GM23338 (cell line): ENCODE measurements around the gene EID2B. TPM values are rescaled to one million over a fixed set of nuclear protein-coding genes. Genes with fewer than 3 reads are reported as not detected.
A peak's percentile ranks its signal among the peaks of the same experiment; 100 is the strongest.

Experiments
- ATAC-seq: fragments of 200-7000 bp; cut with Tn5 transposase; 3 replicates; pipeline ENCODE4 v1.9.1; 2020
- DNase-seq: peaks from one replicate; pipeline ENCODE4 v3.0.0-alpha.2; 2015; ENCODE audit warnings: low spot score
- H2AFZ ChIP-seq: fragments of 200-600 bp; sonication (generic); 2 replicates; pipeline ENCODE4 v1.8.0; 2016; ENCODE audit warnings: antibody characterized with exemption, mild to moderate bottlenecking, moderate library complexity
- H3F3A ChIP-seq: fragments of 200-600 bp; sonication (generic); replicated peaks from 2 replicates; pipeline ENCODE4 v1.8.0; 2017; ENCODE audit warnings: antibody characterized with exemption, mixed run types, low read depth
- H3K27ac ChIP-seq: fragments of 200-600 bp; sonication (generic); 2 replicates; pipeline ENCODE4 v1.6.1; 2016; ENCODE audit warnings: low read depth
- H3K27me3 ChIP-seq: fragments of 200-600 bp; sonication (generic); 2 replicates; pipeline ENCODE4 v1.8.0; 2016; ENCODE audit warnings: mild to moderate bottlenecking, mixed run types, moderate library complexity; ENCODE audit not compliant: insufficient read depth
- H3K36me3 ChIP-seq: fragments of 200-600 bp; sonication (generic); 2 replicates; pipeline ENCODE4 v1.8.0; 2016; ENCODE audit warnings: mild to moderate bottlenecking; ENCODE audit not compliant: insufficient read depth
- H3K4me1 ChIP-seq: fragments of 200-600 bp; sonication (generic); 2 replicates; pipeline ENCODE4 v1.8.0; 2016; ENCODE audit warnings: mild to moderate bottlenecking, moderate library complexity; ENCODE audit not compliant: insufficient read depth
- H3K4me2 ChIP-seq: fragments of 200-600 bp; sonication (generic); 2 replicates; pipeline ENCODE4 v1.7.1; 2017; ENCODE audit warnings: mixed run types
- H3K4me3 ChIP-seq: fragments of 200-600 bp; sonication (generic); 2 replicates; pipeline ENCODE4 v1.6.1; 2016; ENCODE audit warnings: mixed run types
- H3K79me2 ChIP-seq: fragments of 200-600 bp; sonication (generic); replicated peaks from 2 replicates; pipeline ENCODE4 v1.8.0; 2017; ENCODE audit warnings: mild to moderate bottlenecking; ENCODE audit not compliant: insufficient read depth
- H3K9me2 ChIP-seq: fragments of 200-600 bp; sonication (generic); 2 replicates; pipeline ENCODE4 v1.8.0; 2017; ENCODE audit not compliant: insufficient read depth
- H4K20me1 ChIP-seq: fragments of 200-600 bp; sonication (generic); replicated peaks from 2 replicates; pipeline ENCODE4 v1.8.0; 2017; ENCODE audit warnings: mild to moderate bottlenecking; ENCODE audit not compliant: insufficient read depth
- H3K27ac Mint-ChIP-seq: 2 replicates; pipeline ENCODE4 v1.8.0; 2020; ENCODE audit warnings: inconsistent platforms, mild to moderate bottlenecking, moderate library complexity, mixed read lengths
- H3K27me3 Mint-ChIP-seq: 3 replicates; pipeline ENCODE4 v1.8.0; 2022; ENCODE audit warnings: low read depth, mild to moderate bottlenecking, moderate library complexity, mixed read lengths, inconsistent platforms; ENCODE audit not compliant: insufficient read depth, poor library complexity
- H3K36me3 Mint-ChIP-seq: 3 replicates; pipeline ENCODE4 v1.8.0; 2021; ENCODE audit warnings: low read depth, mild to moderate bottlenecking, inconsistent platforms, moderate library complexity, mixed read lengths
- H3K4me1 Mint-ChIP-seq: 3 replicates; pipeline ENCODE4 v1.8.0; 2020; ENCODE audit warnings: mild to moderate bottlenecking, inconsistent platforms, mixed read lengths
- H3K4me3 Mint-ChIP-seq: 3 replicates; pipeline ENCODE4 v1.8.0; 2021; ENCODE audit warnings: moderate library complexity, mild to moderate bottlenecking, inconsistent platforms, mixed read lengths
- H3K9me3 Mint-ChIP-seq: 3 replicates; pipeline ENCODE4 v1.8.0; 2020; ENCODE audit warnings: moderate library complexity, mild to moderate bottlenecking, inconsistent platforms, mixed read lengths
- CREB1 ChIP-seq: fragments of 250-450 bp; sonication (Bioruptor Pico); IDR thresholded peaks from 2 replicates; pipeline ENCODE4 v1.5.0; 2020; ENCODE audit warnings: low read depth, mild to moderate bottlenecking, moderate library complexity
- CTCF ChIP-seq, 2 experiments: fragments of 200-600 bp in 1 of 2; sonication (generic) in 1 of 2; conservative IDR thresholded peaks; 2 replicates each; pipeline versions ENCODE4 v1.5.1 to v1.6.1; 2016 to 2017; ENCODE audit warnings: antibody characterized with exemption in 2 of 2, low read depth in 2 of 2, mild to moderate bottlenecking in 2 of 2, moderate library complexity in 1 of 2
- ETS1 ChIP-seq: IDR thresholded peaks from 2 replicates; pipeline ENCODE4 v1.6.1; 2016; ENCODE audit warnings: antibody characterized with exemption
- EZH2 ChIP-seq: fragments of 200-600 bp; sonication (generic); IDR thresholded peaks from one replicate; pipeline ENCODE4 v1.8.0; 2017; ENCODE audit warnings: antibody characterized with exemption, mild to moderate bottlenecking, low read depth; ENCODE audit not compliant: unreplicated experiment
- NANOG ChIP-seq: IDR thresholded peaks from 2 replicates; pipeline ENCODE4 v1.6.1; 2016; ENCODE audit warnings: antibody characterized with exemption, borderline replicate concordance
- POLR2AphosphoS5 ChIP-seq: IDR thresholded peaks from 2 replicates; pipeline ENCODE4 v1.6.1; 2016; ENCODE audit warnings: antibody characterized with exemption, low read depth
- ZNF331 ChIP-seq: fragments of 250-450 bp; sonication (Bioruptor Pico); IDR thresholded peaks from 2 replicates; pipeline ENCODE4 v1.5.0; 2020; ENCODE audit warnings: low read depth, mild to moderate bottlenecking, moderate library complexity
- polyA plus RNA-seq: library from polyadenylated mRNA; unstranded; fragments of >200 nt; fragmentation: Nextera tagmentation; extraction: Ambion mirVana; gene quantifications from 2 replicates; pipeline ENCODE4 v1.2.1, GENCODE V29; 2016
- total RNA-seq: library from RNA; depleted of rRNA; stranded (reverse); fragments of >200 nt; shearing (Covaris generic); gene quantifications from 2 replicates; pipeline ENCODE4 v1.2.3, GENCODE V29; 2014
- TF ChIP-seq, protein P1 (sequence below): IDR thresholded peaks from one replicate; pipeline ENCODE4 v1.6.1; 2018; ENCODE audit warnings: antibody characterized with exemption; ENCODE audit not compliant: unreplicated experiment

EID2B gene
- total and polyA plus RNA-seq, 2 experiments from 2014 or later, result 2.5 to 4.6 TPM

GRCh38 chr19:39539165-39539517 lies 6.5 kb upstream of the EID2B start:
- H3K9me3 Mint-ChIP-seq, result no peaks in the 10 kb centered on the region
- H3K36me3 Mint-ChIP-seq, result peaks cover 6% of the 10 kb centered on the region; the same call in 1 of the 3 replicates
- H3F3A ChIP-seq, result no peaks in the 10 kb centered on the region
- peak overlapping the region; percentile 69 for H3K4me3 ChIP-seq
- DNase-seq, result peak; percentile 79
- H2AFZ ChIP-seq, result no peak overlapping the region
- H3K27ac ChIP-seq, result no peak overlapping the region
- H3K9me2 ChIP-seq, result no peaks in the 10 kb centered on the region
- no peaks in the 10 kb centered on the region; the same call in 1 of the 2 replicates for H4K20me1 ChIP-seq
- H3K79me2 ChIP-seq, result peaks cover 8% of the 10 kb centered on the region
- H3K4me1 ChIP-seq, result peaks cover 7% of the 10 kb centered on the region
- H3K36me3 ChIP-seq, result no peaks in the 10 kb centered on the region
- peaks cover 27% of the 10 kb centered on the region for H3K4me1 Mint-ChIP-seq
- TF ChIP-seq CREB1 (CRISPR knock-in tag), result peak; percentile 28; the same call in 1 of the 2 replicates
- TF ChIP-seq, protein P1, sequence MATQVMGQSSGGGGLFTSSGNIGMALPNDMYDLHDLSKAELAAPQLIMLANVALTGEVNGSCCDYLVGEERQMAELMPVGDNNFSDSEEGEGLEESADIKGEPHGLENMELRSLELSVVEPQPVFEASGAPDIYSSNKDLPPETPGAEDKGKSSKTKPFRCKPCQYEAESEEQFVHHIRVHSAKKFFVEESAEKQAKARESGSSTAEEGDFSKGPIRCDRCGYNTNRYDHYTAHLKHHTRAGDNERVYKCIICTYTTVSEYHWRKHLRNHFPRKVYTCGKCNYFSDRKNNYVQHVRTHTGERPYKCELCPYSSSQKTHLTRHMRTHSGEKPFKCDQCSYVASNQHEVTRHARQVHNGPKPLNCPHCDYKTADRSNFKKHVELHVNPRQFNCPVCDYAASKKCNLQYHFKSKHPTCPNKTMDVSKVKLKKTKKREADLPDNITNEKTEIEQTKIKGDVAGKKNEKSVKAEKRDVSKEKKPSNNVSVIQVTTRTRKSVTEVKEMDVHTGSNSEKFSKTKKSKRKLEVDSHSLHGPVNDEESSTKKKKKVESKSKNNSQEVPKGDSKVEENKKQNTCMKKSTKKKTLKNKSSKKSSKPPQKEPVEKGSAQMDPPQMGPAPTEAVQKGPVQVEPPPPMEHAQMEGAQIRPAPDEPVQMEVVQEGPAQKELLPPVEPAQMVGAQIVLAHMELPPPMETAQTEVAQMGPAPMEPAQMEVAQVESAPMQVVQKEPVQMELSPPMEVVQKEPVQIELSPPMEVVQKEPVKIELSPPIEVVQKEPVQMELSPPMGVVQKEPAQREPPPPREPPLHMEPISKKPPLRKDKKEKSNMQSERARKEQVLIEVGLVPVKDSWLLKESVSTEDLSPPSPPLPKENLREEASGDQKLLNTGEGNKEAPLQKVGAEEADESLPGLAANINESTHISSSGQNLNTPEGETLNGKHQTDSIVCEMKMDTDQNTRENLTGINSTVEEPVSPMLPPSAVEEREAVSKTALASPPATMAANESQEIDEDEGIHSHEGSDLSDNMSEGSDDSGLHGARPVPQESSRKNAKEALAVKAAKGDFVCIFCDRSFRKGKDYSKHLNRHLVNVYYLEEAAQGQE, result no peak
- H3K27me3 Mint-ChIP-seq, result peaks cover 14% of the 10 kb centered on the region
- H3K27me3 ChIP-seq, result no peaks in the 10 kb centered on the region
- H3K4me2 ChIP-seq, result peak overlapping the region; percentile 76
- peak overlapping the region; percentile 92 for H3K4me3 Mint-ChIP-seq
- ATAC-seq, result peak; percentile 20
- peak overlapping the region; percentile 85 for H3K27ac Mint-ChIP-seq

- Histone ChIP-seq H3K4me3 (no peak overlapping the region), H3K4me2 (no peak overlapping the region), H4K20me1 (peaks cover 11% of the 10 kb centered on the region; the same call in 1 of the 2 replicates), H3K27ac (no peak overlapping the region), H3K79me2 (peaks cover 21% of the 10 kb centered on the region), H3K4me1 (peaks cover 4% of the 10 kb centered on the region; the same call in 1 of the 2 replicates), H2AFZ (no peak overlapping the region), H3K36me3 (no peaks in the 10 kb centered on the region), H3F3A (no peaks in the 10 kb centered on the region), H3K9me2 (no peaks in the 10 kb centered on the region), H3K27me3 (no peaks in the 10 kb centered on the region)
- no peak overlapping the region for H3K4me3 Mint-ChIP-seq
- peaks cover 11% of the 10 kb centered on the region for H3K27me3 Mint-ChIP-seq
- no peaks in the 10 kb centered on the region for H3K9me3 Mint-ChIP-seq
- H3K36me3 Mint-ChIP-seq, result 0 out of 3 replicates have a peak, but pooled peaks cover 6% of the 10 kb centered on the region
- DNase-seq (no peak), ATAC-seq (no peak)
- H3K4me1 Mint-ChIP-seq, result peaks cover 7% of the 10 kb centered on the region
- no peak overlapping the region for H3K27ac Mint-ChIP-seq
- TF ChIP-seq ETS1, result no peak
- TF ChIP-seq CTCF (conservative IDR thresholded peaks at IDR 0.05; ENCODE audit: low read depth in 2 of 2), result no peak
- no peak for TF ChIP-seq EZH2
- TF ChIP-seq, protein P1, result no peak
- no peak for TF ChIP-seq NANOG
- no peak for TF ChIP-seq POLR2AphosphoS5
- no peak for TF ChIP-seq ZNF331 (CRISPR knock-in tag)
- no peak for TF ChIP-seq CREB1 (CRISPR knock-in tag)
Measured at GRCh38 chr19:39533791-39534190, 1.1 kb upstream of the EID2B start.
